Spinal cord (tissue), 10 donors: ENCODE measurements around the gene THAP7. TPM values are rescaled to one million over a fixed set of nuclear protein-coding genes. Genes with fewer than 3 reads are reported as not detected.
A peak's percentile ranks its signal among the peaks of the same experiment; 100 is the strongest.

Source experiments
- DNase-seq, 6 donors: peaks; one replicate each; pipeline versions ENCODE4 v3.0.0 to v3.0.0-alpha.2; 2013 to 2015; ENCODE audit warnings: low spot score in 6 of 6, low read depth in 4 of 6
- H3K27ac ChIP-seq: one replicate; pipeline ENCODE4 v1.5.1; 2013; ENCODE audit warnings: low read depth, low read length, control low read depth
- H3K27me3 ChIP-seq: one replicate; pipeline ENCODE4 v1.6.1; 2013; ENCODE audit warnings: low read length; ENCODE audit not compliant: control insufficient read depth, insufficient read depth
- H3K36me3 ChIP-seq: one replicate; pipeline ENCODE4 v1.6.1; 2013; ENCODE audit warnings: low read length; ENCODE audit not compliant: control insufficient read depth, insufficient read depth
- H3K4me1 ChIP-seq: one replicate; pipeline ENCODE4 v1.6.1; 2013; ENCODE audit warnings: low read length; ENCODE audit not compliant: control insufficient read depth, insufficient read depth
- H3K4me3 ChIP-seq: one replicate; pipeline ENCODE4 v1.5.1; 2013; ENCODE audit warnings: low read depth, low read length, control low read depth
- H3K9me3 ChIP-seq: one replicate; pipeline ENCODE4 v1.6.1; 2013; ENCODE audit warnings: low read length; ENCODE audit not compliant: control insufficient read depth, insufficient read depth
- WGBS: methylation state at CpG from one replicate; pipeline ENCODE4 v1.1.5; 2013; ENCODE audit warnings: missing lambda C conversion rate; ENCODE audit not compliant: insufficient coverage; 5-methylcytosine and 5-hydroxymethylcytosine counted together
- polyA plus RNA-seq, 2 donors: library from polyadenylated mRNA; unstranded; fragments of 120-200 nt; gene quantifications; one replicate each; pipeline ENCODE4 v1.2.1, GENCODE V29; 2013; ENCODE audit not compliant: insufficient read length in 2 of 2
- total RNA-seq, 2 donors: library from RNA; depleted of rRNA in 1 of 2; stranded (reverse); fragments of 120-200 nt in 1 of 2; fragments of >200 nt in 1 of 2; gene quantifications; one replicate each; pipeline versions ENCODE4 v1.2.3 to v1.2.4, GENCODE V29; 2013 to 2014
- donor health status: healthy.

The THAP7 gene
- total and polyA plus RNA-seq, 4 donors = 15.1 to 37.2 (median 30.1) TPM

- H3K4me3 ChIP-seq = peak overlapping the region; percentile 26
- H3K27me3 ChIP-seq = peaks cover 10% of the 10 kb centered on the region
- no peaks in the 10 kb centered on the region for H3K9me3 ChIP-seq
- peaks cover 57% of the 10 kb centered on the region for H3K4me1 ChIP-seq
- DNase-seq = no peak
- H3K27ac ChIP-seq = no peak overlapping the region
- H3K36me3 ChIP-seq = peaks cover 30% of the 10 kb centered on the region
- 96% methylated on average over 15 of the region's 18 CpGs for WGBS
Measured at GRCh38 chr22:21031545-21032036, 29.7 kb upstream of the THAP7 start.

GRCh38 chr22:21030621-21031544 lies 29.0 kb upstream of the THAP7 start:
- H3K9me3 ChIP-seq = no peaks in the 10 kb centered on the region
- H3K4me1 ChIP-seq = peaks cover 58% of the 10 kb centered on the region
- H3K36me3 ChIP-seq = peaks cover 37% of the 10 kb centered on the region
- H3K27me3 ChIP-seq = peaks cover 10% of the 10 kb centered on the region
- 92% methylated on average over 39 of the region's 40 CpGs for WGBS
- H3K27ac ChIP-seq = no peak overlapping the region
- no peak for DNase-seq
- no peak overlapping the region for H3K4me3 ChIP-seq

- H3K4me1 ChIP-seq = peaks cover 58% of the 10 kb centered on the region
- peaks cover 10% of the 10 kb centered on the region for H3K27me3 ChIP-seq
- H3K4me3 ChIP-seq = no peak overlapping the region
- 88% methylated on average over 14 of the region's 15 CpGs for WGBS
- no peak overlapping the region for H3K27ac ChIP-seq
- no peaks in the 10 kb centered on the region for H3K9me3 ChIP-seq
- H3K36me3 ChIP-seq = peaks cover 39% of the 10 kb centered on the region
- DNase-seq = no peak
Measured at GRCh38 chr22:21030032-21030431, 28.1 kb upstream of the THAP7 start.

- DNase-seq = no peak
- H3K36me3 ChIP-seq = peaks cover 39% of the 10 kb centered on the region
- H3K4me3 ChIP-seq = no peak overlapping the region
- H3K9me3 ChIP-seq = no peaks in the 10 kb centered on the region
- WGBS = 68% methylated on average over 12 of the region's 12 CpGs
- H3K27ac ChIP-seq = no peak overlapping the region
- peaks cover 10% of the 10 kb centered on the region for H3K27me3 ChIP-seq
- H3K4me1 ChIP-seq = peaks cover 58% of the 10 kb centered on the region
Measured at GRCh38 chr22:21029486-21030025, 27.6 kb upstream of the THAP7 start.

GRCh38 chr22:21028277-21029251 lies 26.6 kb upstream of the THAP7 start:
- peaks cover 58% of the 10 kb centered on the region for H3K4me1 ChIP-seq
- H3K9me3 ChIP-seq = no peaks in the 10 kb centered on the region
- H3K27ac ChIP-seq = no peak overlapping the region
- H3K27me3 ChIP-seq = peaks cover 10% of the 10 kb centered on the region
- 88% methylated on average over 13 of the region's 13 CpGs for WGBS
- DNase-seq = no peak
- no peak overlapping the region for H3K4me3 ChIP-seq
- peaks cover 39% of the 10 kb centered on the region for H3K36me3 ChIP-seq

GRCh38 chr22:21026783-21027692 lies 25.1 kb upstream of the THAP7 start:
- H3K9me3 ChIP-seq = no peaks in the 10 kb centered on the region
- WGBS = 66% methylated on average over 7 of the region's 14 CpGs
- H3K4me1 ChIP-seq = peaks cover 48% of the 10 kb centered on the region
- DNase-seq = peak in 1 of 6 donors; percentile 18
- peaks cover 6% of the 10 kb centered on the region for H3K27me3 ChIP-seq
- no peak overlapping the region for H3K27ac ChIP-seq
- peaks cover 42% of the 10 kb centered on the region for H3K36me3 ChIP-seq
- H3K4me3 ChIP-seq = no peak overlapping the region

- 88% methylated on average over 24 of the region's 27 CpGs for WGBS
- H3K27ac ChIP-seq = no peak overlapping the region
Measured at GRCh38 chr22:21025763-21026755, 24.1 kb upstream of the THAP7 start.

GRCh38 chr22:21025266-21025665 lies 23.3 kb upstream of the THAP7 start:
- peaks cover 33% of the 10 kb centered on the region for H3K4me1 ChIP-seq
- peaks cover 34% of the 10 kb centered on the region for H3K36me3 ChIP-seq
- H3K27me3 ChIP-seq = no peaks in the 10 kb centered on the region
- WGBS = 63% methylated on average over 6 of the region's 8 CpGs
- no peak for DNase-seq
- no peak overlapping the region for H3K27ac ChIP-seq
- no peak overlapping the region for H3K4me3 ChIP-seq
- no peaks in the 10 kb centered on the region for H3K9me3 ChIP-seq

More at GRCh38 chr22:21025763-21026755, 24.1 kb upstream of the THAP7 start:
- Histone ChIP-seq H3K27me3 (no peaks in the 10 kb centered on the region), H3K9me3 (no peaks in the 10 kb centered on the region), H3K4me3 (no peak overlapping the region), H3K4me1 (peaks cover 39% of the 10 kb centered on the region), H3K36me3 (peaks cover 39% of the 10 kb centered on the region)
- no peak for DNase-seq
